HCT116 (cell line): ENCODE data around the gene LINGO1. TPM values are rescaled to one million over a fixed set of nuclear protein-coding genes. Genes with fewer than 3 reads are reported as not detected.

ENCODE experiments used
- ATAC-seq: fragments of 200-7000 bp; cut with Tn5 transposase; 2 replicates; pipeline ENCODE4 v1.9.1; 2020; ENCODE audit warnings: mild to moderate bottlenecking, moderate library complexity
- BruUV-seq: library from RNA; stranded (reverse); fragments of 400-500 nt; replicated peaks from 2 replicates; lab custom pipeline; 2021; lab: Mats Ljungman, UMichigan
- CTCF ChIA-PET: fragments of 300-600 bp; sonication (Branson Sonifier 250); formaldehyde crosslinking; loops from one replicate; lab custom pipeline; 2021; ENCODE audit warnings: antibody characterized with exemption; lab: Charles Lee
- POLR2A ChIA-PET: fragments of 300-600, 350-600 bp; sonication (Branson Sonifier 250); formaldehyde crosslinking; loops from one replicate; lab custom pipeline; 2021; ENCODE audit warnings: antibody characterized with exemption; lab: Charles Lee
- RAD21 ChIA-PET, 2 experiments: fragments of 300-600 bp; sonication (Branson Sonifier 250); formaldehyde crosslinking; loops; one replicate each; lab custom pipeline; 2023; ENCODE audit warnings: low total read pairs in 2 of 2; ENCODE audit not compliant: uncharacterized antibody in 2 of 2, unreplicated experiment in 2 of 2, low non-redundant PET in 1 of 2; lab: Charles Lee
- DNase-seq: peaks from one replicate; pipeline ENCODE4 v3.0.0-alpha.2; 2010; ENCODE audit warnings: low read depth, low spot score
- H2AFZ ChIP-seq: fragments of 200-600 bp; shearing (Covaris generic), sonication (generic); 2 replicates; pipeline ENCODE4 v1.6.1; 2017; ENCODE audit warnings: low read depth, mixed run types, mixed read lengths, antibody characterized with exemption, low read length; ENCODE audit not compliant: poor library complexity, severe bottlenecking
- H3K27ac ChIP-seq: 2 replicates; pipeline ENCODE4 v1.5.1; 2012; ENCODE audit warnings: low read depth, low read length
- H3K27me3 ChIP-seq: fragments of 200-600 bp; sonication (generic); 2 replicates; pipeline ENCODE4 v1.6.1; 2016; ENCODE audit warnings: mixed run types, low read length, mixed read lengths; ENCODE audit not compliant: insufficient read depth
- H3K36me3 ChIP-seq, 2 experiments: fragments of 200-500 bp in 1 of 2; fragments of 200-600 bp in 1 of 2; sonication (Bioruptor generic) in 1 of 2; sonication (generic) in 1 of 2; 2 replicates each; pipeline versions ENCODE4 v1.5.1 to v1.6.1; 2014 to 2016; ENCODE audit warnings: low read length in 2 of 2, inconsistent platforms in 1 of 2, mixed read lengths in 1 of 2, mixed run types in 1 of 2; ENCODE audit not compliant: insufficient read depth in 2 of 2, control insufficient read depth in 1 of 2
- H3K4me1 ChIP-seq, 2 experiments: fragments of 200-600 bp in 1 of 2; sonication (generic) in 1 of 2; 2 replicates each; pipeline versions ENCODE4 v1.5.1 to v1.6.1; 2012 to 2017; ENCODE audit warnings: low read length in 2 of 2, inconsistent platforms in 1 of 2, mild to moderate bottlenecking in 1 of 2, mixed read lengths in 1 of 2, mixed run types in 1 of 2, moderate library complexity in 1 of 2; ENCODE audit not compliant: insufficient read depth in 2 of 2, control insufficient read depth in 1 of 2
- H3K4me2 ChIP-seq: fragments of 200-600 bp; sonication (generic); 2 replicates; pipeline ENCODE4 v1.6.1; 2017; ENCODE audit warnings: mixed run types, low read length, mixed read lengths
- H3K4me3 ChIP-seq, 2 experiments: fragments of 200-600 bp in 1 of 2; sonication (generic) in 1 of 2; replicated peaks in 1 of 2; 2 replicates each; pipeline ENCODE4 v1.5.1; 2011 to 2016; ENCODE audit warnings: low read length in 2 of 2, control low read depth in 1 of 2, low read depth in 1 of 2, mild to moderate bottlenecking in 1 of 2, mixed read lengths in 1 of 2, mixed run types in 1 of 2
- H3K79me2 ChIP-seq: fragments of 200-600 bp; sonication (generic); 2 replicates; pipeline ENCODE4 v1.6.1; 2017; ENCODE audit warnings: mild to moderate bottlenecking, mixed run types, low read length, moderate library complexity, mixed read lengths; ENCODE audit not compliant: insufficient read depth
- H3K9ac ChIP-seq: fragments of 200-600 bp; sonication (generic); 2 replicates; pipeline ENCODE4 v1.6.1; 2016; ENCODE audit warnings: low read length, mixed read lengths
- H3K9me2 ChIP-seq: fragments of 200-600 bp; sonication (generic), shearing (Covaris generic); 2 replicates; pipeline ENCODE4 v1.6.1; 2017; ENCODE audit warnings: mixed run types, mild to moderate bottlenecking, moderate library complexity; ENCODE audit not compliant: insufficient read depth
- H3K9me3 ChIP-seq, 2 experiments: fragments of 200-500 bp in 1 of 2; fragments of 200-600 bp in 1 of 2; sonication (Bioruptor generic) in 1 of 2; sonication (generic) in 1 of 2; 2 replicates each; pipeline ENCODE4 v1.6.1; 2014 to 2017; ENCODE audit warnings: low read length in 2 of 2, mixed read lengths in 2 of 2, inconsistent platforms in 1 of 2, low read depth in 1 of 2, mild to moderate bottlenecking in 1 of 2, mixed run types in 1 of 2, moderate library complexity in 1 of 2; ENCODE audit not compliant: control insufficient read depth in 1 of 2, insufficient read depth in 1 of 2
- H4K20me1 ChIP-seq: fragments of 200-600 bp; sonication (generic), shearing (Covaris generic); 2 replicates; pipeline ENCODE4 v1.6.1; 2017; ENCODE audit warnings: mixed run types, mild to moderate bottlenecking, moderate library complexity; ENCODE audit not compliant: insufficient read depth
- JUND ChIP-seq: IDR thresholded peaks from 2 replicates; pipeline ENCODE4 v1.6.1; 2012
- POLR2A ChIP-seq: IDR thresholded peaks from 2 replicates; pipeline ENCODE4 v1.7.0; 2011; ENCODE audit warnings: borderline replicate concordance; ENCODE audit not compliant: insufficient read depth, insufficient read length; ENCODE audit errors: extremely low read depth
- REST ChIP-seq: IDR thresholded peaks from 2 replicates; pipeline ENCODE4 v1.6.1; 2012; ENCODE audit warnings: low read depth
- SIN3A ChIP-seq: IDR thresholded peaks from 2 replicates; pipeline ENCODE4 v1.6.1; 2012; ENCODE audit warnings: low read depth
- SRF ChIP-seq: IDR thresholded peaks from 2 replicates; pipeline ENCODE4 v1.6.1; 2012; ENCODE audit warnings: low read depth
- YY1 ChIP-seq: IDR thresholded peaks from 2 replicates; pipeline ENCODE4 v1.6.1; 2011; ENCODE audit warnings: low read length, low read depth, moderate library complexity, mild to moderate bottlenecking; ENCODE audit not compliant: insufficient replicate concordance; ENCODE audit errors: extremely low read depth
- ZFX ChIP-seq: fragments of 450-650 bp; IDR thresholded peaks from 2 replicates; pipeline ENCODE4 v1.6.1; 2017
- intact Hi-C: fragments of 100-400 bp; cut with micrococcal nuclease; formaldehyde crosslinking; loops from 2 replicates; pipeline ENCODE4 v1.10.0; 2022
- total RNA-seq: library from RNA; stranded (reverse); gene quantifications from one replicate; pipeline ENCODE4 v1.2.1, GENCODE V29; 2021; ENCODE audit not compliant: unreplicated experiment
- TF ChIP-seq, protein P1 (sequence below): IDR thresholded peaks from 2 replicates; pipeline ENCODE4 v1.6.1; 2012

LINGO1 gene
- total RNA-seq, 1 experiment from 2014 or later = 15.6 TPM

DNA sequence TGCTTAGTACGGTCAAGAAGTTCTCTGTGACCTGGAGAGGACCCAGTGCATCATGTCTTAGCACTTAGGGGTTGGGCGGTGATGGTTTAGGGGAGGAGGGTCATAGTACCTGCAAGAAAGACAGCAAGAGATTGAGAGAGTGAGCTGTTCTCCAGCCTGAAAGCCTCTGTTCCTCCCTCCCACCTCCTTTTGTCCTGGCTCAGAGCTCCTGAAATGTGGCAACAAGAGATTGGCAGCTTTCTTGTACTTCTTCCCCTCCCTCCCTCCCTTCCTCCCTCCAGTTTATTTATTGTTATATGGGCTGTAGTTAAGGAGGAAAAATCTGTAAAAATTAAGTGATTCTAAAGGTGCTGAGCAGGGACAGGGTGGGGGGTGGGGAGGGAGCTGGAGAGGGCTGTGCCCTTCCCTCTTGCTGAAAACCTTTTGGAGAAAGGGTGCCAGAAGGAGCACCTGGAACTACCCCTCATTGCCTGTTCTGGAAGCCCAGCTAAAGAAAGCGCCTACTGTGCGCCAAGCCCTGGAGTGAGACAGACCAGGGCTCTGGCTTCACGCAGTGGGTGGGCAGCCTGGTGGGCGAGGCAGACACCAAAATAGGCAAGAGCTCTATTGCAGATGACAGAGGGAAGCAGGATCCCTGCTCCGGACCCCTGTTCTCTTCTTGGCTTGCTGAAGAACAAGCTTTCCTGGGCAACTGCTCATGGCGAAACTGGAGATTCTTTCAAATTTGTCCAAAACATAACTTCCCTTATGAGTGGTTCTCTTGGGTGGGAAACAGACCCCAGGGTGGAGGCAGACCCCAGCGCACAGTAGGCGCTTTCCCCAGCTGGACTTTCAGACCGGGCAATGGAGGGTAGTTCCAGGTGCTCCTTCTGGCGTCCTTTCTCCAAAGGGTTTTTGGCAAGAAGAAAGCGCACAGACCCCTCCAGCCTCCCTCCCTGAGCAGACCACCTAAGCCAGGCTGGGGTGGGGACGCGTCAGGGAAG is 35.6 kb downstream of the LINGO1 start:
- no peaks in the 10 kb centered on the region for H3K79me2 ChIP-seq
- H3K9ac ChIP-seq = no peak overlapping the region
- intact Hi-C loops = no loop called here
- H3K9me3 ChIP-seq = no peaks in the 10 kb centered on the region
- ChIA-PET RAD21 (no interaction called here), POLR2A (no interaction called here), CTCF (no interaction called here)
- no TSS peak for BruUV-seq
- H3K27ac ChIP-seq = no peak overlapping the region
- ATAC-seq = no peak
- peaks cover 2 to 14% of the 10 kb centered on the region in 2 experiments; a peak in 3 of 4 replicates for H3K4me1 ChIP-seq
- H3K36me3 ChIP-seq = no peaks in the 10 kb centered on the region
- DNase-seq = no peak
- H3K27me3 ChIP-seq = no peaks in the 10 kb centered on the region
- H3K4me3 ChIP-seq = no peak overlapping the region
- H3K4me2 ChIP-seq = no peak overlapping the region
- TF ChIP-seq ZFX = no peak
- no peak for TF ChIP-seq POLR2A
- TF ChIP-seq JUND = no peak
- TF ChIP-seq SRF = no peak
- TF ChIP-seq, protein P1, sequence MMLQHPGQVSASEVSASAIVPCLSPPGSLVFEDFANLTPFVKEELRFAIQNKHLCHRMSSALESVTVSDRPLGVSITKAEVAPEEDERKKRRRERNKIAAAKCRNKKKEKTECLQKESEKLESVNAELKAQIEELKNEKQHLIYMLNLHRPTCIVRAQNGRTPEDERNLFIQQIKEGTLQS = no peak
- no peak for TF ChIP-seq REST
- no peak for TF ChIP-seq YY1
- no peak for TF ChIP-seq SIN3A
- H4K20me1 ChIP-seq = no peaks in the 10 kb centered on the region
- no peaks in the 10 kb centered on the region for H3K9me2 ChIP-seq
- no peak overlapping the region for H2AFZ ChIP-seq
